GM12865 (cell line): ENCODE data around the gene TRHDE.

Experiments used
- DNase-seq: peaks from one replicate; pipeline ENCODE4 v3.0.0; 2010; ENCODE audit warnings: low read depth
- H3K4me3 ChIP-seq: 2 replicates; pipeline ENCODE4 v1.5.1; 2011; ENCODE audit warnings: mild to moderate bottlenecking, low read depth, low read length, control low read depth
- CTCF ChIP-seq: IDR thresholded peaks from 2 replicates; pipeline ENCODE4 v1.5.1; 2011; ENCODE audit warnings: low read length, control low read depth, low read depth, inconsistent platforms; ENCODE audit not compliant: insufficient read depth; ENCODE audit errors: missing control alignments

Gene TRHDE

GRCh38 chr12:72485017-72485701 is 213.0 kb downstream of the TRHDE start:
- TF ChIP-seq CTCF: no peak
- DNase-seq: no peak
- no peak overlapping the region for H3K4me3 ChIP-seq

GRCh38 chr12:72491426-72491825 is 219.3 kb downstream of the TRHDE start:
- no peak for TF ChIP-seq CTCF
- no peak for DNase-seq

GRCh38 chr12:72493407-72493806 is 221.2 kb downstream of the TRHDE start:
- no peak overlapping the region for H3K4me3 ChIP-seq
- no peak for DNase-seq
- no peak for TF ChIP-seq CTCF

More at GRCh38 chr12:72491426-72491825, 219.3 kb downstream of the TRHDE start:
- no peak overlapping the region for H3K4me3 ChIP-seq

- no peak for DNase-seq
- no peak overlapping the region for H3K4me3 ChIP-seq
- no peak for TF ChIP-seq CTCF
Observed at GRCh38 chr12:72498354-72498753, 226.2 kb downstream of the TRHDE start.

- no peak overlapping the region for H3K4me3 ChIP-seq
- no peak for TF ChIP-seq CTCF
- DNase-seq: no peak
Observed at GRCh38 chr12:72499244-72499643, 227.1 kb downstream of the TRHDE start.

- DNase-seq: no peak
- TF ChIP-seq CTCF: no peak
- no peak overlapping the region for H3K4me3 ChIP-seq
Observed at GRCh38 chr12:72502546-72502945, 230.4 kb downstream of the TRHDE start.

GRCh38 chr12:72505227-72505626 is 233.1 kb downstream of the TRHDE start:
- no peak for TF ChIP-seq CTCF
- DNase-seq: no peak
- no peak overlapping the region for H3K4me3 ChIP-seq
